HepG2 (cell line): ENCODE data around the gene PRKAR1B. TPM values are rescaled to one million over a fixed set of nuclear protein-coding genes. Genes with fewer than 3 reads are reported as not detected.

Experiments
- ATAC-seq: fragments of 200-7000 bp; cut with Tn5 transposase; 3 replicates; pipeline ENCODE4 v1.9.1; 2020; ENCODE audit warnings: mild to moderate bottlenecking, moderate library complexity
- BruUV-seq: library from RNA; stranded (reverse); fragments of 400-500 nt; replicated peaks from 2 replicates; lab custom pipeline; 2021; lab: Mats Ljungman, UMichigan
- CTCF ChIA-PET: fragments of 300-600 bp; formaldehyde crosslinking; extraction: SDS; loops from one replicate; lab custom pipeline; 2021; ENCODE audit warnings: low total read pairs, inconsistent platforms, low intra/inter-chr PET ratio; lab: Yijun Ruan, JAX
- POLR2A ChIA-PET: fragments of 350-600 bp; sonication (Branson Sonifier 250); formaldehyde crosslinking; loops from one replicate; lab custom pipeline; 2020; ENCODE audit warnings: antibody characterized with exemption, inconsistent platforms; lab: Yijun Ruan, JAX
- DNase-seq: peaks from one replicate; pipeline ENCODE4 v3.0.0-alpha.2; 2015; ENCODE audit warnings: low spot score
- FAIRE-seq: peaks from 3 replicates; lab custom pipeline; 2011; peaks lifted over from hg19 to GRCh38; lab: Jason Lieb, UNC
- H2AFZ ChIP-seq: one replicate; pipeline ENCODE4 v1.6.1; 2011; ENCODE audit warnings: low read length, inconsistent platforms
- H3K27ac ChIP-seq: fragments of 300-600 bp; 3 replicates; pipeline ENCODE4 v1.8.0; 2011; ENCODE audit warnings: mixed run types, mild to moderate bottlenecking, mixed read lengths, low read length, inconsistent platforms; ENCODE audit not compliant: insufficient read depth; ENCODE audit errors: extremely low read length
- H3K27me3 ChIP-seq, 2 experiments: fragments of 200-600 bp in 1 of 2; 2 replicates in 1 of 2; 3 replicates in 1 of 2; pipeline versions ENCODE4 v1.6.0 to v1.8.0; 2011; ENCODE audit warnings: low read length in 2 of 2, mild to moderate bottlenecking in 2 of 2, moderate library complexity in 2 of 2, inconsistent platforms in 1 of 2; ENCODE audit not compliant: insufficient read depth in 2 of 2, control insufficient read depth in 1 of 2
- H3K36me3 ChIP-seq, 2 experiments: fragments of 200-600 bp in 1 of 2; replicated peaks in 1 of 2; 2 replicates in 1 of 2; 3 replicates in 1 of 2; pipeline versions ENCODE4 v1.5.1 to v1.8.0; 2011; ENCODE audit warnings: low read length in 2 of 2, inconsistent platforms in 1 of 2; ENCODE audit not compliant: insufficient read depth in 2 of 2, control insufficient read depth in 1 of 2
- H3K4me1 ChIP-seq: 2 replicates; pipeline ENCODE4 v1.5.1; 2012; ENCODE audit warnings: low read length, inconsistent platforms; ENCODE audit not compliant: insufficient read depth
- H3K4me2 ChIP-seq: 2 replicates; pipeline ENCODE4 v1.6.0; 2011; ENCODE audit warnings: low read depth, low read length, inconsistent platforms
- H3K4me3 ChIP-seq, 3 experiments: fragments of 200-600 bp in 1 of 3; sonication (generic), shearing (Covaris generic) in 1 of 3; replicated peaks in 1 of 3; 2 replicates each; pipeline ENCODE4 v1.5.1; 2011 to 2016; ENCODE audit warnings: low read length in 3 of 3, inconsistent platforms in 2 of 3, low read depth in 2 of 3, mild to moderate bottlenecking in 2 of 3, control low read depth in 1 of 3, mixed read lengths in 1 of 3; ENCODE audit not compliant: insufficient read depth in 1 of 3
- H3K79me2 ChIP-seq: one replicate; pipeline ENCODE4 v1.6.1; 2011; ENCODE audit warnings: low read length, inconsistent platforms; ENCODE audit not compliant: insufficient read depth
- H3K9ac ChIP-seq: 2 replicates; pipeline ENCODE4 v1.6.0; 2011; ENCODE audit warnings: mild to moderate bottlenecking, low read depth, low read length, inconsistent platforms; ENCODE audit not compliant: insufficient read depth
- H3K9me3 ChIP-seq: 2 replicates; pipeline ENCODE4 v1.5.1; 2012; ENCODE audit warnings: mild to moderate bottlenecking, low read length
- H4K20me1 ChIP-seq: 2 replicates; pipeline ENCODE4 v1.6.0; 2011; ENCODE audit warnings: inconsistent platforms, mild to moderate bottlenecking, low read length, moderate library complexity; ENCODE audit not compliant: insufficient read depth
- ARNT ChIP-seq: fragments of 450-650 bp; IDR thresholded peaks from 2 replicates; pipeline ENCODE4 v1.6.1; 2017
- NFE2L1 ChIP-seq: sonication (generic); formaldehyde crosslinking; IDR thresholded peaks from 2 replicates; pipeline ENCODE4 v1.4.0; 2020; ENCODE audit warnings: missing genetic modification reagents, mild to moderate bottlenecking, borderline replicate concordance
- SKI ChIP-seq: fragments of 450-650 bp; IDR thresholded peaks from one replicate; pipeline ENCODE4 v1.6.1; 2018; ENCODE audit warnings: mild to moderate bottlenecking; ENCODE audit not compliant: partially characterized antibody
- TAF15 ChIP-seq: fragments of 200-400 bp; formaldehyde crosslinking; IDR thresholded peaks from one replicate; pipeline ENCODE4 v1.6.1; 2018; ENCODE audit warnings: mild to moderate bottlenecking, low read depth, low read length; ENCODE audit not compliant: poor library complexity, severe bottlenecking
- ZNF282 ChIP-seq: fragments of 450-650 bp; IDR thresholded peaks from 2 replicates; pipeline ENCODE4 v1.6.1; 2018; ENCODE audit not compliant: partially characterized antibody
- ZNF567 ChIP-seq: sonication (generic); formaldehyde crosslinking; IDR thresholded peaks from 2 replicates; pipeline ENCODE4 v1.8.1; 2023; ENCODE audit warnings: mild to moderate bottlenecking, missing genetic modification reagents, borderline replicate concordance
- WGBS: methylation state at CpG from one replicate; pipeline ENCODE4 v1.1.6; 2017; ENCODE audit warnings: low lambda C conversion rate; 5-methylcytosine and 5-hydroxymethylcytosine counted together
- in situ Hi-C: cut with HindIII; loops from 2 replicates; pipeline ENCODE4 v1.10.0; 2017; ENCODE audit warnings: low pct_unique_long_range_greater_than_20kb; ENCODE audit not compliant: extremely low pct_ligation_motif_present
- intact Hi-C: fragments of 100-400 bp; cut with micrococcal nuclease; formaldehyde crosslinking; loops from one replicate; pipeline ENCODE4 v1.10.0; 2022; ENCODE audit not compliant: unreplicated experiment
- polyA plus RNA-seq, 8 experiments: library from polyadenylated mRNA; depleted of rRNA in 3 of 8; stranded (reverse) in 7 of 8; unstranded in 1 of 8; fragments of >200 nt; fragmentation: Illumina TruSeq in 4 of 8; extraction: Trizol in 4 of 8; gene quantifications; 2 replicates each; pipeline versions ENCODE4 v1.2.1 to v1.2.3, GENCODE V29; 2011 to 2016; ENCODE audit warnings: low read depth in 4 of 8, missing spikeins in 1 of 8, mixed read lengths in 1 of 8; ENCODE audit not compliant: insufficient read depth in 1 of 8
- total RNA-seq, 5 experiments: library from RNA; depleted of rRNA; stranded (reverse); fragments of >200 nt; fragmentation: Illumina TruSeq; extraction: Trizol; gene quantifications; 2 replicates each; pipeline ENCODE4 v1.2.3, GENCODE V29; 2016; ENCODE audit warnings: low read depth in 1 of 5
- TF ChIP-seq, protein P1 (sequence below): sonication (generic); formaldehyde crosslinking; IDR thresholded peaks from 2 replicates; pipeline ENCODE4 v1.4.0; 2020; ENCODE audit warnings: missing genetic modification reagents

The PRKAR1B gene
- total and polyA plus RNA-seq, 2 of the 13 experiments (the other 11 are each of a cell fraction or from before 2014, with no cell fraction given), result 7.9 to 28.2 TPM

DNA sequence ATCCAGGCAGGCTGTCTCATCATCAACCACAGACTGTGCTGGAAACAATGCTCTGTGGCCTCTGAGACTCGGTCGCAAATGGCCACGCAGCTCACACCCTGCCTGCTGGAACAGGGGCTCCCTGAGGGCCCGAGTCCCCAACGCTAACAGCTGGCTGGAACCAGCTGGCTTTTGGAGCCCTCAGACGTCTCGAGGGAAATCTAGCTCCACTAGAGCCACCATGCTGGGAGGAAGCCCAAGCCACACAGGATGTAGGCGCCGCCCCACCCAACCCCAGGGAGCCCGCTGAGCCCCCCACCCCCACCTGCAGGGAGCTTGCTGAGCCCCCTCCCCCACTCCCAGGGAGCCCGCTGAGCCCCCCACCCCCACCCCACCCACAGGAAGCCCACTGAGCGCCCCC is 186.1 kb downstream of the PRKAR1B start (continued):
- no peak for TF ChIP-seq TAF15

- Histone ChIP-seq H3K79me2 (no peaks in the 10 kb centered on the region), H3K4me2 (no peak overlapping the region), H4K20me1 (no peaks in the 10 kb centered on the region), H3K9ac (no peak overlapping the region), H3K27me3 (no peaks in the 10 kb centered on the region; a peak in 1 of 5 replicates), H3K27ac (peak overlapping the region; percentile 32), H3K4me3 (no peak overlapping the region), H3K9me3 (no peaks in the 10 kb centered on the region), H3K4me1 (peaks cover 57% of the 10 kb centered on the region), H3K36me3 (no peaks in the 10 kb centered on the region), H2AFZ (no peak overlapping the region)
- WGBS, result 96% methylated on average over 14 of the region's 14 CpGs
- ChIA-PET CTCF (no interaction called here), POLR2A (interaction anchor here (0.6 to 3.5 kb wide), 2 partner anchors 37 to 106 kb away, joined by 3 to 17 read pairs; no protein-coding TSS in a partner anchor)
- FAIRE-seq, result no peak
- in situ Hi-C loops, result no loop called here
- intact Hi-C loops, result no loop called here
- TF ChIP-seq, protein P1, sequence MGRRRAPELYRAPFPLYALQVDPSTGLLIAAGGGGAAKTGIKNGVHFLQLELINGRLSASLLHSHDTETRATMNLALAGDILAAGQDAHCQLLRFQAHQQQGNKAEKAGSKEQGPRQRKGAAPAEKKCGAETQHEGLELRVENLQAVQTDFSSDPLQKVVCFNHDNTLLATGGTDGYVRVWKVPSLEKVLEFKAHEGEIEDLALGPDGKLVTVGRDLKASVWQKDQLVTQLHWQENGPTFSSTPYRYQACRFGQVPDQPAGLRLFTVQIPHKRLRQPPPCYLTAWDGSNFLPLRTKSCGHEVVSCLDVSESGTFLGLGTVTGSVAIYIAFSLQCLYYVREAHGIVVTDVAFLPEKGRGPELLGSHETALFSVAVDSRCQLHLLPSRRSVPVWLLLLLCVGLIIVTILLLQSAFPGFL (CRISPR knock-in tag), result no peak
- TF ChIP-seq NFE2L1 (CRISPR knock-in tag) (no peak), ARNT (no peak), SKI (no peak), ZNF567 (CRISPR knock-in tag) (no peak), ZNF282 (no peak)
- no peak for DNase-seq
- BruUV-seq, result no TSS peak
- ATAC-seq, result no peak
Observed at GRCh38 chr7:540579-540978, 186.5 kb downstream of the PRKAR1B start.
